ENCODE results near the gene LGR6.

- no peak for TF ChIP-seq GATA3 (IDR thresholded peaks at IDR 0.05; ENCODE audit: low read depth, low read length)
- TF ChIP-seq GATA2 (IDR thresholded peaks at IDR 0.05; ENCODE audit: low read depth, low read length), result no peak
These were observed 57.4 kb downstream of the LGR6 start for GRCh38 chr1:202250982-202251381.

Data from SH-SY5Y (cell line).